Epithelial cell of esophagus (primary cell): ENCODE measurements around the gene CHID1.
A peak's percentile ranks its signal among the peaks of the same experiment; 100 is the strongest.

Experiments used
- DNase-seq: peaks from one replicate; pipeline ENCODE4 v3.0.0; 2010; ENCODE audit warnings: low read depth
- H3K4me3 ChIP-seq: 2 replicates; pipeline ENCODE4 v1.5.1; 2011; ENCODE audit warnings: mild to moderate bottlenecking, low read length, control low read depth
- TF ChIP-seq, protein P1 (sequence below): IDR thresholded peaks from 2 replicates; pipeline ENCODE4 v1.5.1; 2011; ENCODE audit warnings: low read depth, mild to moderate bottlenecking, low read length, control low read depth, inconsistent platforms; ENCODE audit not compliant: insufficient read depth; ENCODE audit errors: missing control alignments

CHID1 gene

DNA sequence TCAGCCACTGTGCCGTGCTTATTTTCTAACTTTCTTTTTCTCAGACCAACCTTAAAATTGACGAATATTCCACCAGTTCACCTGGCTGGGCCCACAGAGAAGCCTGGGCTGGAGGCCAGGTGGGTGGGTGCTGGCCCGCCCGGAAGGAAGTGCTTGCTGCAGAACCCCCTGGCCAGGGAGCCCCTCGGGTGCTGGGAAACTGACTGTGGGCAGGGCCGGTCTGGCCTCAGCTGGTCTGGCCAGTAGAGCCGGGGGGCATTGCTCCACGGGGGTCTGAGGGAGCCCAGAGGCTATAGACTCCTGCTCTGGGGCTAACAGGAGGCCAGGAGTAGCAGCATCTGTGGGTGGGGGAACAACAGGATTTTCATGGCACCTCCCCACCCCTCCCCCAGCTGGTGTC is 6.8 kb upstream of the CHID1 start:
- no peak overlapping the region for H3K4me3 ChIP-seq
- no peak for DNase-seq
- TF ChIP-seq, protein P1, sequence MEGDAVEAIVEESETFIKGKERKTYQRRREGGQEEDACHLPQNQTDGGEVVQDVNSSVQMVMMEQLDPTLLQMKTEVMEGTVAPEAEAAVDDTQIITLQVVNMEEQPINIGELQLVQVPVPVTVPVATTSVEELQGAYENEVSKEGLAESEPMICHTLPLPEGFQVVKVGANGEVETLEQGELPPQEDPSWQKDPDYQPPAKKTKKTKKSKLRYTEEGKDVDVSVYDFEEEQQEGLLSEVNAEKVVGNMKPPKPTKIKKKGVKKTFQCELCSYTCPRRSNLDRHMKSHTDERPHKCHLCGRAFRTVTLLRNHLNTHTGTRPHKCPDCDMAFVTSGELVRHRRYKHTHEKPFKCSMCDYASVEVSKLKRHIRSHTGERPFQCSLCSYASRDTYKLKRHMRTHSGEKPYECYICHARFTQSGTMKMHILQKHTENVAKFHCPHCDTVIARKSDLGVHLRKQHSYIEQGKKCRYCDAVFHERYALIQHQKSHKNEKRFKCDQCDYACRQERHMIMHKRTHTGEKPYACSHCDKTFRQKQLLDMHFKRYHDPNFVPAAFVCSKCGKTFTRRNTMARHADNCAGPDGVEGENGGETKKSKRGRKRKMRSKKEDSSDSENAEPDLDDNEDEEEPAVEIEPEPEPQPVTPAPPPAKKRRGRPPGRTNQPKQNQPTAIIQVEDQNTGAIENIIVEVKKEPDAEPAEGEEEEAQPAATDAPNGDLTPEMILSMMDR, result no peak

DNA sequence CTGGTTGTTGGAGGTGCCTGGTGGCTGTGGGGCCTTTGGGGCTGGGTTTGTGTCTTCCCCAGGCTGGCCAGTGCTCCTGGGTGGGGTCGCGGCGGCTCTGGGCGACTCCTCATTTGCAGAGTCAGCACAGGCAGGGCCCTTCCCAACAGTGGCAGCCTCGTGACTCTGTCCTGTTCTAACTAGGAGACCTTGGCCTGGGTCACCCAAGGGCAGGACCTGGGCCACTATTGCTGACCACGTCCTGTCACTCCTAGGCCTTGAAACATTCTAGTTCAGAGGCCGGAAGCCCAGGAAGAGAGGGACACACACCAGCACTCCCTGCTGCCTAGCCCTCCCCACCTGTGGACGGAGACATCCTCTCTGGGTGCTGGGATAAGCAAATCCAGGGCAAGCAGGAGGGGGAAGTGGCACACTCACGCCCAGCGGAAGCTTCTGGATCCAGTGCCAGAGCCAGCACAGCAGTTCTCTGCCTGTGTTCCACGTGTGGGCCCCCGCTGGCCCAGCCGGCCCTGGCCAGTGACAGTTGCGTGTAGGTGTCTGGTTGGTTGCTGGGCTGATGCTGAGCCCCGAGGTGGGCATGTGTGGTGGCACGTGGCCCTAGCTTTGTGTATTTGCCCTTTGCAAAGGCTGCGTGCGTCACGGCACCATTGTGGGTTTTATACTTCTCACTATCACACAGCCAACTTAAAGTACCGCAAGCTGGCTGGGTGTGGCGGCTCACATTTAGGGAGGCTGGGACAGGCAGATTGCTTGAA is 4.3 kb upstream of the CHID1 start:
- DNase-seq, result no peak
- no peak overlapping the region for H3K4me3 ChIP-seq
- TF ChIP-seq, protein P1, result no peak

DNA sequence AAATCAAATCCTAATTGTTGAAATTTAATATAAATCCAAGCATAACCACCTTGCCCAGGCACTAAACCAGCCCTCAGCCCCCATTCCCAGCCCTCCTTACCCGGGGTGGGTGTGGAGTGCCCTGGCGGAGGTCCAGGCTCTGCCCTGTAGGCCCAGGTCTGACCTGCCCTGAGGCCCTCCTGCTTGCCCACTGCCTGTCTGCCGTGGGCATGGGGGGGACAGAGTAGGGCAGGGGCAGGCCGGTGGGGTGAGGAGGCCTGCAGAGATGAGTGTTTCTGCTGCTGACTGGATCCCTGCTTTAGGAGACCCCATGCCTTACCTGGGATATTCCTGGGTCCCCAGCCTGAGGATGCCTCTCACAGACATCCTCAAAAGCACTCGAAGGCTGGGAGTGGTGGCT is 3.6 kb upstream of the CHID1 start:
- no peak for DNase-seq
- TF ChIP-seq, protein P1, result no peak
- H3K4me3 ChIP-seq, result no peak overlapping the region

DNA sequence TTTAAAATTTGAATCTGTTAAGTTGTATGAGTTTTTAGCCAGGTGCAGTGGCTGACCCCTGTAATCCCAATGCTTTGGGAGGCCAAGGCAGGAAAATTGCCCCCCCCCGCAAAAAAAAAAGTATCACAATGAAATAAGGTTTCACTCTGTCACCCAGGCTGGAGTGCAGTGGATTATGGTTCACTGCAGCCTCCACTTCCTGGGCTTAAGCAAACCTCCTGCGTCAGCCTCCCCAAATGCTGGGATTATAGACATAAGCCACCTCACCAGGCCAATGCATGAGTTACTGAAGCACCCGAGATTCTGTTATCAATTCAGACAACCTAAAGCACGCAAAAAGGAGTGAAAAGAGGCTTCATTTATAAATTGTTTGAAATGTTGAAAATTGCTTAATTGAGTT is 2.4 kb upstream of the CHID1 start:
- DNase-seq, result no peak
- TF ChIP-seq, protein P1, result no peak
- no peak overlapping the region for H3K4me3 ChIP-seq

DNA sequence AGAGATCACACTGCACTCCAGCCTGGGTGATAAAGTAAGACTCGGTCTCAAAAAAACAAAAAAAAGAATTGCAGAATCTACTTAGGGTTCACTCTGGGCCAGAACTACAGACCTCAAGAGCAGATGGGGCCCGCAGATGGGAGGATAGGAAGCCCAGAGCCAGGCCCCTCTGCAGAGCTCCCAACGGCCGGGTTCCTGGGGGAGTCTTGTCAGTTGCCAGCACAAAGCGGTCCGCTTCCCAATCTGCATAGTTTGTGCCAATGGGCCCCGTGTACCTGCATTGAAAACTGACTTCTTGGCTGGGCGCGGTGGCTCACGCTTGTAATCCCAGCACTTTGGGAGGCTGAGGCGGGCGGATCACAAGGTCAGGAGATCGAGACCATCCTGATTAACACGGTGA is 1.7 kb upstream of the CHID1 start:
- DNase-seq, result no peak
- no peak overlapping the region for H3K4me3 ChIP-seq
- TF ChIP-seq, protein P1, result no peak

DNA sequence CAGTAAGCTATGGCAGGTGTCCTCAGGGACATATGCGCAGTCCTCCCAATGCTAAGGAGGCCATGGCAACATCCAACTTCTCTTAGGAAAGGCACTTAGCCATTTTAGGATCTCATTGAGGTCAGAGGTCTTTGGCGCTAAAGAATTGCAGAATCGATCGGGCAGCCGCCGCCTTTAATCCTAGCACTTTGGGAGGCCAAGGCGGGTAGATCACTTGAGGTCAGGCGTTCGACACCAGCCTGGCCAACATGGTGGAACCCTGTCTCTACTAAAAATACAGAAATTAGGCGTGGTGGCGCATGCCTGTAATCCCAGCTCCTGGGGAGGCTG is 1.2 kb upstream of the CHID1 start:
- DNase-seq, result no peak
- peak overlapping the region; percentile 55 for H3K4me3 ChIP-seq
- TF ChIP-seq, protein P1, result no peak
